Measurements from ENCODE around the gene SLC35C1. TPM values are rescaled to one million over a fixed set of nuclear protein-coding genes. Genes with fewer than 3 reads are reported as not detected.

The SLC35C1 gene
- total and polyA plus RNA-seq, 9 of the 15 experiments (the other 6 are each of a cell fraction or from before 2014, with no cell fraction given) = 0.65 to 13.1 (median 2.4) TPM

DNA sequence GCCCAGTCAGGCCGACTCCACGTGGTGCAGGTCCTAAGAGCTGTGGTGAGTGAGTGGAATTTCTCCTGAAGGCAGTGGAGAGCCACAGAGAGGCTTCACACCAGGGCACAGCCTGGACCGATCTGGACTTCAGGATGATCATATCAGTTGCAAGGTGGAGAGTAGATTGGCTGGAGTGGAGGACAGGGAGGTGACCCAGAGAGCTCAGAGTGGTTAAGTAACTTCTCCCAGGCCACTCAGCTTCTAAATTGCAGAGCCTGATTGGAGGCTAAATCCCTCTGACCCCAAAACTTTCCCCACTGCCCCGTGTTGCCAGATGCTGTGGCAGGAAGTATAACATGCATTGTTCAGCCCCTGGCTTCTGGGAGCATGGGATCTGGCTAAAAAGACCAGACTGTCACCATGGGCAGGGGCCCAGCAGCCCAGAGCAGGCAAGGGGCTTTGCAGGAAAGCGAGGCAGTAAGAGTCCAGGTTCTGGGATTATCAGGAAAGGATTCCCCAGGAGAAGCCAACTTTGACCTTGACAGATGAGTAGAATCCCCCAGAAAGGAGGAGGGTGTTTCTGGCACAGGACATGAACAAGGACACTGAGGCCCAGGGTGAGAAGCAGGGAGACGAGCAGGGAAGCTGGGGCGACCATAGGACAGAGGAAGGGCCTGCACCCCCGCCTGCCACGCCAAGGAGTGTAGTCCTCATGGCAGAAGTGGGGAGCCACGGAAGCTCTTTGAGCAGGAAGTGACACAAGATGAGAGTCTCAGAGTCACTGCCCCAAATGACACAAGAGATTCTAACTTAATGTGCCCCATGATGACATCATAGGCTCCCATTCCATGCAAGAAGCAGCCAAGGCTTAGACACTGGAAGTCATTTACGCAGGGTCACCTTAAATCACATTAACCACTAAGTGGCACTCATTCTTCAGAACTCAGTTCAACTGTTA, 4.8 kb downstream of the SLC35C1 start (continued):
- TF ChIP-seq, protein P1, sequence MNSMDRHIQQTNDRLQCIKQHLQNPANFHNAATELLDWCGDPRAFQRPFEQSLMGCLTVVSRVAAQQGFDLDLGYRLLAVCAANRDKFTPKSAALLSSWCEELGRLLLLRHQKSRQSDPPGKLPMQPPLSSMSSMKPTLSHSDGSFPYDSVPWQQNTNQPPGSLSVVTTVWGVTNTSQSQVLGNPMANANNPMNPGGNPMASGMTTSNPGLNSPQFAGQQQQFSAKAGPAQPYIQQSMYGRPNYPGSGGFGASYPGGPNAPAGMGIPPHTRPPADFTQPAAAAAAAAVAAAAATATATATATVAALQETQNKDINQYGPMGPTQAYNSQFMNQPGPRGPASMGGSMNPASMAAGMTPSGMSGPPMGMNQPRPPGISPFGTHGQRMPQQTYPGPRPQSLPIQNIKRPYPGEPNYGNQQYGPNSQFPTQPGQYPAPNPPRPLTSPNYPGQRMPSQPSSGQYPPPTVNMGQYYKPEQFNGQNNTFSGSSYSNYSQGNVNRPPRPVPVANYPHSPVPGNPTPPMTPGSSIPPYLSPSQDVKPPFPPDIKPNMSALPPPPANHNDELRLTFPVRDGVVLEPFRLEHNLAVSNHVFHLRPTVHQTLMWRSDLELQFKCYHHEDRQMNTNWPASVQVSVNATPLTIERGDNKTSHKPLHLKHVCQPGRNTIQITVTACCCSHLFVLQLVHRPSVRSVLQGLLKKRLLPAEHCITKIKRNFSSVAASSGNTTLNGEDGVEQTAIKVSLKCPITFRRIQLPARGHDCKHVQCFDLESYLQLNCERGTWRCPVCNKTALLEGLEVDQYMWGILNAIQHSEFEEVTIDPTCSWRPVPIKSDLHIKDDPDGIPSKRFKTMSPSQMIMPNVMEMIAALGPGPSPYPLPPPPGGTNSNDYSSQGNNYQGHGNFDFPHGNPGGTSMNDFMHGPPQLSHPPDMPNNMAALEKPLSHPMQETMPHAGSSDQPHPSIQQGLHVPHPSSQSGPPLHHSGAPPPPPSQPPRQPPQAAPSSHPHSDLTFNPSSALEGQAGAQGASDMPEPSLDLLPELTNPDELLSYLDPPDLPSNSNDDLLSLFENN (IDR thresholded peaks at IDR 0.05; ENCODE audit: low read depth in 2 of 2, low read length in 2 of 2) = no peak
- TF ChIP-seq ARNT (IDR thresholded peaks at IDR 0.05) (no peak), CREB1 (IDR thresholded peaks at IDR 0.05) (peak; percentile 65; the same call in 1 of the 2 replicates), CREB1 (CRISPR knock-in tag; IDR thresholded peaks at IDR 0.05) (peak; percentile 66; the same call in 1 of the 2 replicates), ZC3H11A (IDR thresholded peaks at IDR 0.05; ENCODE audit: low read depth, low read length) (no peak), ZNF436 (CRISPR knock-in tag; IDR thresholded peaks at IDR 0.05) (no peak), ARID2 (IDR thresholded peaks at IDR 0.05) (no peak), BCOR (IDR thresholded peaks at IDR 0.05) (peak; percentile 52; the same call in 1 of the 2 replicates), KHSRP (IDR thresholded peaks at IDR 0.05) (no peak), CBX2 (IDR thresholded peaks at IDR 0.05; ENCODE audit: insufficient read depth, low read length, poor library complexity, severe bottlenecking) (no peak), GABPB1 (CRISPR knock-in tag; IDR thresholded peaks at IDR 0.05) (peak; percentile 63), ZNF143 (CRISPR knock-in tag; IDR thresholded peaks at IDR 0.05) (no peak), MCM3 (IDR thresholded peaks at IDR 0.05) (no peak)
- TF ChIP-seq, protein P2, sequence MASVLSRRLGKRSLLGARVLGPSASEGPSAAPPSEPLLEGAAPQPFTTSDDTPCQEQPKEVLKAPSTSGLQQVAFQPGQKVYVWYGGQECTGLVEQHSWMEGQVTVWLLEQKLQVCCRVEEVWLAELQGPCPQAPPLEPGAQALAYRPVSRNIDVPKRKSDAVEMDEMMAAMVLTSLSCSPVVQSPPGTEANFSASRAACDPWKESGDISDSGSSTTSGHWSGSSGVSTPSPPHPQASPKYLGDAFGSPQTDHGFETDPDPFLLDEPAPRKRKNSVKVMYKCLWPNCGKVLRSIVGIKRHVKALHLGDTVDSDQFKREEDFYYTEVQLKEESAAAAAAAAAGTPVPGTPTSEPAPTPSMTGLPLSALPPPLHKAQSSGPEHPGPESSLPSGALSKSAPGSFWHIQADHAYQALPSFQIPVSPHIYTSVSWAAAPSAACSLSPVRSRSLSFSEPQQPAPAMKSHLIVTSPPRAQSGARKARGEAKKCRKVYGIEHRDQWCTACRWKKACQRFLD (CRISPR knock-in tag; IDR thresholded peaks at IDR 0.05) = no peak
- TF ChIP-seq, protein P3, sequence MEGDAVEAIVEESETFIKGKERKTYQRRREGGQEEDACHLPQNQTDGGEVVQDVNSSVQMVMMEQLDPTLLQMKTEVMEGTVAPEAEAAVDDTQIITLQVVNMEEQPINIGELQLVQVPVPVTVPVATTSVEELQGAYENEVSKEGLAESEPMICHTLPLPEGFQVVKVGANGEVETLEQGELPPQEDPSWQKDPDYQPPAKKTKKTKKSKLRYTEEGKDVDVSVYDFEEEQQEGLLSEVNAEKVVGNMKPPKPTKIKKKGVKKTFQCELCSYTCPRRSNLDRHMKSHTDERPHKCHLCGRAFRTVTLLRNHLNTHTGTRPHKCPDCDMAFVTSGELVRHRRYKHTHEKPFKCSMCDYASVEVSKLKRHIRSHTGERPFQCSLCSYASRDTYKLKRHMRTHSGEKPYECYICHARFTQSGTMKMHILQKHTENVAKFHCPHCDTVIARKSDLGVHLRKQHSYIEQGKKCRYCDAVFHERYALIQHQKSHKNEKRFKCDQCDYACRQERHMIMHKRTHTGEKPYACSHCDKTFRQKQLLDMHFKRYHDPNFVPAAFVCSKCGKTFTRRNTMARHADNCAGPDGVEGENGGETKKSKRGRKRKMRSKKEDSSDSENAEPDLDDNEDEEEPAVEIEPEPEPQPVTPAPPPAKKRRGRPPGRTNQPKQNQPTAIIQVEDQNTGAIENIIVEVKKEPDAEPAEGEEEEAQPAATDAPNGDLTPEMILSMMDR (IDR thresholded peaks at IDR 0.05 in 2 of 3, conservative IDR thresholded peaks at IDR 0.05 in 1 of 3; ENCODE audit: insufficient read depth in 2 of 3, low read depth in 1 of 3, low read length in 3 of 3) = no peak

Data from K562 (cell line).